B cell (primary cell): Measurements from ENCODE around the gene CRK.

Source experiments
- CTCF ChIP-seq: fragments of 200-600 bp; IDR thresholded peaks from one replicate; pipeline ENCODE4 v1.8.0; 2022; ENCODE audit warnings: antibody characterized with exemption, mild to moderate bottlenecking
- EZH2 ChIP-seq: IDR thresholded peaks from 2 replicates; pipeline ENCODE4 v1.6.1; 2012; ENCODE audit warnings: borderline replicate concordance, low read depth, mild to moderate bottlenecking, moderate library complexity, low read length; ENCODE audit not compliant: insufficient read depth, poor library complexity, severe bottlenecking

DNA sequence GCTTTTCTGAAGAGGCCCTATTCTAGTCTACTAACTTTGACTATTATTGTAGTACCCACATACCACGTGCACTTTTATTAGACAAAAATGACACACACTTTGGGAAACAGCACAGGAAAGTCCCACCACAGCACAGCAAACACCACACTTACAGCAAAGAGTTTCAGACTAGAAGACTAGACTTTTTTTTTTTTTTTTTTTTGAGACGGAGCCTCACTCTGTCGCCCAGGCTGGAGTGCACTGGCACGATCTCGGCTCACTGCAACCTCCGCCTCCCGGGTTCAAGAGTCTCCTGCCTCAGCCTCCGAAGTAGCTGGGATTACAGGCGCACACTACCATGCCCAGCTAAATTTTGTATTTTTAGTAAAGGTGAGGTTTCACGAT lies 76.1 kb downstream of the CRK start:
- no peak for TF ChIP-seq CTCF
- TF ChIP-seq EZH2: no peak
